SH-SY5Y (cell line): ENCODE measurements around the gene CD276.

Experiments
- GATA2 ChIP-seq: IDR thresholded peaks from 2 replicates; pipeline ENCODE4 v1.6.1; 2011; ENCODE audit warnings: mild to moderate bottlenecking, low read depth, low read length
- GATA3 ChIP-seq: IDR thresholded peaks from 2 replicates; pipeline ENCODE4 v1.6.1; 2011; ENCODE audit warnings: low read depth, mild to moderate bottlenecking, low read length, moderate library complexity

Gene CD276

DNA sequence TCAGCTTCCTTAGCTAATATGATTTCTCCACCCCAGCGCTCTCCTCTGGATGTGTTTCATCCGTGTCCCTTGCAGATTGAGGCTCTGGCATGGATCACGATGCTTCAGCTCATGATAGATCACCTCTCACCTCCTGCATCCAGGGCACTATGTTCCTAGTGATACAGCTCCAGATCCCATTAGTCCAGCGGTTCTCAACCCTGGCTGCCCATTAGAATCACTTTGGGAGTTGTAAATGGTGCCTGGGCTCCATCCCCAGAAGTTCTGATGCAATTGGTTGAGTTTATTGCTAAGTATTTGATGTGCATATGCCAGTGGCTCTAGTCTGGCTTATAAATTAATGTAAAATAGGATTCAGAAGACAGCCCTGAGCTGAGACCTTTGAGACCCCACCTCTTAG, 34.5 kb downstream of the CD276 start:
- TF ChIP-seq GATA2: no peak
- TF ChIP-seq GATA3: no peak

- TF ChIP-seq GATA3 (no peak), GATA2 (no peak)
Measured at GRCh38 chr15:73722425-73722824, 38.2 kb downstream of the CD276 start.

GRCh38 chr15:73723191-73723590, 39.0 kb downstream of the CD276 start:
- TF ChIP-seq GATA2: no peak
- no peak for TF ChIP-seq GATA3

DNA sequence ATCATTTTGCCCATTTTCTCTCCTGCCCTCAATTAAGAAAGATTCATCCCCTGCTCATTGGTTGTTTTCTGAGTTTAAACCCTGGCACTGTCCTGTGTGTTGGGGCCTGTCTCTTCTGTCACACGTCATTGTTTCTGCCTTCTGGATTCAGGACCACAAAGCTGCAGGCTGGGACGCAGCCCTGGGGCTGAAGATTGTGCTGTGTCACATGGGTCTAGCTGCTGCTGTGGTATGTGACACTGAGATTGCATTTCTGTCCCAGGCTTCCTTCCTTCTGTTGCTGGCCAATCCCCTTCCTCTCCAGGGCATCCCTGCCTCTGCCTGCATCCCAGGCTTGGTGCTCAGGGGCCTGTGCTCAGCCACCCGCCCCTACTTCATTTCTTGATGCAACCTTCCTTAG, 40.0 kb downstream of the CD276 start:
- TF ChIP-seq GATA3 (no peak), GATA2 (no peak)

GRCh38 chr15:73727330-73727976, 43.3 kb downstream of the CD276 start:
- TF ChIP-seq GATA3: no peak
- no peak for TF ChIP-seq GATA2

- TF ChIP-seq GATA2: no peak
- TF ChIP-seq GATA3: no peak
Measured at GRCh38 chr15:73732930-73733329, 48.7 kb downstream of the CD276 start.

GRCh38 chr15:73737535-73737934, 53.4 kb downstream of the CD276 start:
- TF ChIP-seq GATA3: no peak
- TF ChIP-seq GATA2: no peak

DNA sequence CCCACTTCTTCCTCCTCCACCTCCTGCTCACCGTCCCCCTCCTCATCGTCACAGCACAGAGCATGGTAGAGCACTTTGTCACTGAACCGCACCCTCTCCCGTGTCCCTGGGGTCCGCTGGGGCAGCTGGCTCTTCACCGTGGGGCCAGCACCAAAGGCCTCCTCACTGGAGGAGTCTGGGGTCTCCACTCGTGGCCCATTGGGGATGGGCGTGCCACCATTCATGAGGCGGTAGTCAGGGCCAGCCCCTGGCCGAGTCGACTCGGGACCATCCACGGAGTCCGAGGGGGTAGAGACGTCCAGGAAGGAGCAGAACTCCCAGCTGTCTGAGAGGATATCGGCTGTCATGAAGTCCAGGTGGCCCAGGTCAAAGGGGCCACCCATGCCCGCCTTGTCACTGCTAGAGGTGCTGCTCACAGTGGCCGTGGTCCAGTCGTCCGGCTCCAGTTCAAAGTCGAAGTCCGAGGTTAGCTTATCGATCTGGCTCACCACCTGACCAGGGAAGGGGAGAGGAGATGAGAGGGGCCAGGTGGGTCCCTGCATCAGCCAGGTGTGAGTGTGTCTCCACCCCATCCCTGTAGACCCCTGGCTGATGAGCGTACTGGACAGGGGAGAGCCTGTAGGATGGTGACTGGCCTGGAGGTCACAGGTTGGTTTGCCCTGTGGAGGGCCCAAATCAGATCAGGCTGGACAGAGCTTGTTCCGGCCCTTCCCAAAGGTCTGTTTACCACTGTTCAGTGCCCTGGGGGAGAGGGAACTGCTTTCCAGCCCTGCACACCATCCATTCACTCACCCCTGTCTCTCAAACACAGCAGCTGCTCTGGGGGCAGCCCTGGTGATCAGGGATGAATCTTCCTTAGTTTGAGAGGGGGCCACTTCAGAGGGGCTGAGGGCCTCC, 56.2 kb downstream of the CD276 start:
- TF ChIP-seq GATA3 (no peak), GATA2 (no peak)

DNA sequence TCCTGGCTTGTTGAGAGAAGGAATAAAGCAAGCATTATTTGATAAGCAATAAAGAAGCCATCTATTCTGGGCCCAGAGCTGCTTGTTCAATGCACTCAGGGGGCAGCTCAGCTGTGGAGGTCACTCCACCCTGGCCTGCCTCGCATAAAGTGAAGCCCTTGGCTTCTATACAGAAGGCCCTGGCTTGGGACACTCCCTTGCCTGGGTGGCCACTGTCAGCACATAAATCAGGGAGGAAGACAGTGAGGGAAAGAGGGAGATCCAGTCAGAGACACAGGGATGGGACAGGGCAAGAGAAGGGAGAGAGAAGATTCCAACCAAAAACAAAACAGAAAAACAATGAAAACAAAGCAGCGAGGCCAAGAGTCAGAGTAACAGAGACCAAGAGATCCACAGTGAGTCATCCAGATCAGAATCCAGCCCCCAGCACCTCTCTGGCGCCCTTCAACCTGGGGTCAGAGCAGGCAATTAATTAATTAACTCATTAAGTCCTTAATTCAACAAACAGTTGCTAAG, 57.2 kb downstream of the CD276 start:
- TF ChIP-seq GATA3 (no peak), GATA2 (no peak)

DNA sequence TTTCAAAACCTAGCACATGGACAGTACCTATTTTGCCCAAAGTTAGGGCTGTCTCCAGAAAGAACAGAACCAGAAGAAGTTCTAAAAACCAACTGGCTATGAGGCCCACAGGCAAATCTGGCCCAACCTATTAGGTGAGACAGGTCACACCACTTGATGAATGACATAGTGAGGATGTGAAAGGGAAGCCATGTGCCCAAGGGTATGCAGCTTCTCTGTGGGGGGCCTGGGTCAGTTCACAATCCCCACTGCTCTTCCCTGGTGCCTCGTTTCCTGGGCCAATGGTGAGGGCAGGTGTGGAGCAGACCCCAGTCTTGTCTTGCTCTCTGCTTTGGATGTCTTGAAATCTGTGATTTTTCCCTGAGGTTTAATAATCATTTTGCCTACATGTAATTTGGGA, 60.1 kb downstream of the CD276 start:
- TF ChIP-seq GATA2 (no peak), GATA3 (no peak)

DNA sequence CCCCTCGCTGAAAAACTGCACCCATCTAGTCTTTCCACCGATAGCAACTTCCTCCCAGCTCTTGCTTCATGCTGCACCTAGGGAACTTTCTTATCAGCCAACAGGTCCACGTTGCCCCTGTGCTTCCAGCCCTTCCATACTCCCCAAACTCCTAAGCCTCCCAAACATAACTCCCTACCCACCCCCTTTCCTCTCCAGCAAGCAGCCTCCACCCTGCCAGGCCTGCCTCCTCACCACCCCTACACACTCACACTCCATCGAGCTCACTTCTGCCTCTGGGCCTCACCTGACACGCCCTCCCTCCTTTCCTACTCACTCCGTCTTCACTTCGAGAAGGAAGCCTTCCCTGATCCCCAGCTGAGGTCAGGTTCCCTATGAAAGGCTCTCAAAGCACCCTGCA, 60.9 kb downstream of the CD276 start:
- no peak for TF ChIP-seq GATA2
- no peak for TF ChIP-seq GATA3

- TF ChIP-seq GATA2 (no peak), GATA3 (no peak)
Measured at GRCh38 chr15:73746261-73746660, 62.1 kb downstream of the CD276 start.

DNA sequence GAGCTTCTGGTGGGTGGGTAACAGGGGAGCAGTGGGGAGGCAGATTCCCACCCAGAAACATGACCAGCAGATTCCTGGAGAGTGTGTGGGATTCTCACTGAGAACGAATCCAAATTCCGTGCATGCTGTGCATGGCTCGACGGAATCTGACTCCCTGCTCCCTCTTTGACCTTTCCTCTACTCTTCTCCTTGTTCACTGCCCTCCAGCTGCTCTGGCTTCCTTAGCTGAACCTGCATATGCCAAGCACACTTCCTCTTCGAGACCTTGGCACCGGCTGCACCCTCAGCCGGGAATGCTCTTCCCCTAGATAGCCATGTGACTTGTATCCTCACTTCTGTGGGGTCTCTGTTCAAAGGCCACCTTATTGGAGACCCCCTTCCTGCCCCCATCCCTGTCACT, 62.7 kb downstream of the CD276 start:
- TF ChIP-seq GATA2 (no peak), GATA3 (no peak)

DNA sequence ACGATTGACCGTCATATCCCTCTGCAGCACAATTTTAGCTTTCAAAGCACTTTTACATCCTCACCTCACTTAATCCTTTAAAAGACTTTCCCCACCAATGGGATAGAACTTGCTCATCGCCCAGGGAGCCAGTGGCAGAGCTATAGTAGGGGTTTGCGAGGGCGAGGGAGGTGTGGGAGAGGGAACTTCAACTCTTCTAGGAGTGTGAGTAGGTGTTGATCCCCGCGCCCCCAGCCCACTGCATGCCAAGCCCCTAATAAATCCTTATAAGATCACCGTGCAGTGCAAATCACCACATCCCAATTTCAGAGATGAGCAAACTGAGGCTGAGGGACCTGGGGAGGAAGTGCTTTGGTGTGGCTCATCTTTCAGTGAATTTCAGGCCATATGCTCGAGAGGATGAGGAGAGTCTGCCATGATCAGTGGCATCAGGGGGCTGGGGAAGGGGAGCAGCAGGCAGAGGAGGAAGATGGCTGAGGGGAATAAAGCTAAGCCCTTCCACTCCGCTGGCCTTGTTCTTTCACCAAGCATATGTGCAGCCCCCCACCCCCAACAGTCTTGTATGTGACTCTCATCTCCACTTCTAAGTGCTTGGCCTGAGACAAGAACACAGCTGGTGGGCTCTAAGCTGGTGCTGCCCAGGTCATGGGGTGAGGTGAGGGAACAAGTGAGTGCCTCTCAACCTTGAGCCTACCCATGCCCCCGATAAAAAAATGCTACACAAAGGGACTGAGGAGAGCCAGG, 63.8 kb downstream of the CD276 start:
- TF ChIP-seq GATA2: no peak
- no peak for TF ChIP-seq GATA3
